T-helper 9 cell (primary cell): ENCODE measurements around the gene GRID1.

ENCODE experiments used
- DNase-seq: peaks from one replicate; pipeline ENCODE4 v3.0.0-alpha.2; 2020

Gene GRID1

GRCh38 chr10:86265236-86265894, 101.2 kb downstream of the GRID1 start:
- DNase-seq: no peak

- no peak for DNase-seq
These were observed 101.9 kb downstream of the GRID1 start for GRCh38 chr10:86264481-86265231.

- DNase-seq: no peak
These were observed 102.7 kb downstream of the GRID1 start for GRCh38 chr10:86263907-86264306.

GRCh38 chr10:86263209-86263608, 103.4 kb downstream of the GRID1 start:
- DNase-seq: no peak

GRCh38 chr10:86262688-86263181, 103.9 kb downstream of the GRID1 start:
- DNase-seq: no peak

GRCh38 chr10:86261941-86262687, 104.5 kb downstream of the GRID1 start:
- DNase-seq: no peak

- DNase-seq: no peak
These were observed 105.1 kb downstream of the GRID1 start for GRCh38 chr10:86261470-86261869.

- DNase-seq: no peak
These were observed 106.0 kb downstream of the GRID1 start for GRCh38 chr10:86260564-86260963.

GRCh38 chr10:86259901-86260562, 106.6 kb downstream of the GRID1 start:
- no peak for DNase-seq

- no peak for DNase-seq
These were observed 107.7 kb downstream of the GRID1 start for GRCh38 chr10:86258941-86259340.

GRCh38 chr10:86258499-86258898, 108.1 kb downstream of the GRID1 start:
- DNase-seq: no peak

- no peak for DNase-seq
These were observed 108.9 kb downstream of the GRID1 start for GRCh38 chr10:86257683-86258082.

GRCh38 chr10:86256690-86257315, 109.8 kb downstream of the GRID1 start:
- DNase-seq: no peak

GRCh38 chr10:86255405-86256251, 111.0 kb downstream of the GRID1 start:
- DNase-seq: no peak

- no peak for DNase-seq
These were observed 111.9 kb downstream of the GRID1 start for GRCh38 chr10:86254526-86255174.

GRCh38 chr10:86254081-86254480, 112.5 kb downstream of the GRID1 start:
- no peak for DNase-seq

GRCh38 chr10:86253091-86254072, 113.2 kb downstream of the GRID1 start:
- no peak for DNase-seq

- DNase-seq: no peak
These were observed 114.0 kb downstream of the GRID1 start for GRCh38 chr10:86252556-86252955.

- no peak for DNase-seq
These were observed 114.5 kb downstream of the GRID1 start for GRCh38 chr10:86252079-86252478.

- no peak for DNase-seq
These were observed 115.2 kb downstream of the GRID1 start for GRCh38 chr10:86251426-86251825.
